Neural cell (in vitro differentiated cells): ENCODE data around the gene SLC23A3. TPM values are rescaled to one million over a fixed set of nuclear protein-coding genes. Genes with fewer than 3 reads are reported as not detected.

Source experiments
- H2AFZ ChIP-seq: fragments of 200-600, 300-800 bp; sonication (generic), shearing (Covaris generic); 2 replicates; pipeline ENCODE4 v1.6.0; 2014; ENCODE audit warnings: low read depth, mild to moderate bottlenecking, antibody characterized with exemption, low read length, moderate library complexity
- H3F3A ChIP-seq: fragments of 200-600 bp; shearing (Covaris generic); 2 replicates; pipeline ENCODE4 v1.6.1; 2016; ENCODE audit warnings: mild to moderate bottlenecking, moderate library complexity, mixed read lengths, antibody characterized with exemption, low read length; ENCODE audit not compliant: insufficient read depth, poor library complexity, severe bottlenecking
- H3K27ac ChIP-seq: fragments of 200-600, 300-800 bp; sonication (generic), shearing (Covaris generic); 2 replicates; pipeline ENCODE4 v1.5.1; 2014; ENCODE audit warnings: mild to moderate bottlenecking, low read length, moderate library complexity
- H3K27me3 ChIP-seq: fragments of 300-800, 200-600 bp; sonication (generic), shearing (Covaris generic); 2 replicates; pipeline ENCODE4 v1.6.0; 2014; ENCODE audit warnings: mild to moderate bottlenecking, low read depth, low read length, moderate library complexity; ENCODE audit not compliant: insufficient read depth
- H3K36me3 ChIP-seq: fragments of 300-800, 200-600 bp; sonication (generic), shearing (Covaris generic); 2 replicates; pipeline ENCODE4 v1.5.1; 2014; ENCODE audit warnings: mild to moderate bottlenecking, antibody characterized with exemption, low read length, moderate library complexity; ENCODE audit not compliant: insufficient read depth
- H3K4me2 ChIP-seq: fragments of 300-800, 200-600 bp; sonication (generic), shearing (Covaris generic); 2 replicates; pipeline ENCODE4 v1.6.0; 2014; ENCODE audit warnings: mild to moderate bottlenecking, low read length
- H3K4me3 ChIP-seq: fragments of 300-800, 200-600 bp; sonication (generic), shearing (Covaris generic); 2 replicates; pipeline ENCODE4 v1.5.1; 2014; ENCODE audit warnings: mild to moderate bottlenecking, low read length, moderate library complexity
- H3K79me2 ChIP-seq: fragments of 200-600 bp; shearing (Covaris generic); replicated peaks from 2 replicates; pipeline ENCODE4 v1.6.0; 2014; ENCODE audit warnings: mild to moderate bottlenecking, low read length, moderate library complexity; ENCODE audit not compliant: insufficient read depth
- H3K9ac ChIP-seq: fragments of 300-800, 200-600 bp; sonication (generic), shearing (Covaris generic); 2 replicates; pipeline ENCODE4 v1.6.1; 2016; ENCODE audit warnings: mild to moderate bottlenecking, low read length, mixed read lengths
- H3K9me2 ChIP-seq: fragments of 200-600 bp; shearing (Covaris generic); 2 replicates; pipeline ENCODE4 v1.6.1; 2016; ENCODE audit warnings: mild to moderate bottlenecking, low read length, mixed read lengths; ENCODE audit not compliant: insufficient read depth
- H3K9me3 ChIP-seq: fragments of 200-600, 300-800 bp; sonication (generic), shearing (Covaris generic); 2 replicates; pipeline ENCODE4 v1.6.1; 2016; ENCODE audit warnings: mild to moderate bottlenecking, mixed run types, low read length, moderate library complexity, mixed read lengths
- H4K20me1 ChIP-seq: fragments of 200-600 bp; shearing (Covaris generic); 2 replicates; pipeline ENCODE4 v1.6.1; 2016; ENCODE audit warnings: mild to moderate bottlenecking, mixed run types; ENCODE audit not compliant: insufficient read depth
- CTCF ChIP-seq: fragments of 450-650 bp; IDR thresholded peaks from 2 replicates; pipeline ENCODE4 v1.5.1; 2014; ENCODE audit warnings: antibody characterized with exemption, mild to moderate bottlenecking, moderate library complexity; ENCODE audit not compliant: poor library complexity, severe bottlenecking
- EP300 ChIP-seq: fragments of 450-650 bp; conservative IDR thresholded peaks from 2 replicates; pipeline ENCODE4 v1.6.1; 2014; ENCODE audit warnings: antibody characterized with exemption, mild to moderate bottlenecking, moderate library complexity; ENCODE audit not compliant: poor library complexity, severe bottlenecking
- EZH2 ChIP-seq: fragments of 200-600, 300-800 bp; shearing (Covaris generic), sonication (generic); IDR thresholded peaks from 2 replicates; pipeline ENCODE4 v1.6.1; 2014; ENCODE audit warnings: antibody characterized with exemption, low read length, borderline replicate concordance, mild to moderate bottlenecking; ENCODE audit not compliant: insufficient read depth, poor library complexity, severe bottlenecking
- MXI1 ChIP-seq: fragments of 450-650 bp; conservative IDR thresholded peaks from 2 replicates; pipeline ENCODE4 v1.6.1; 2014; ENCODE audit warnings: antibody characterized with exemption, mild to moderate bottlenecking; ENCODE audit not compliant: poor library complexity, severe bottlenecking
- POLR2AphosphoS5 ChIP-seq: IDR thresholded peaks from 2 replicates; pipeline ENCODE4 v1.6.1; 2012
- RAD21 ChIP-seq: fragments of 450-650 bp; conservative IDR thresholded peaks from 2 replicates; pipeline ENCODE4 v1.6.1; 2014; ENCODE audit warnings: antibody characterized with exemption, mild to moderate bottlenecking, moderate library complexity
- REST ChIP-seq: IDR thresholded peaks from 2 replicates; pipeline ENCODE4 v1.6.1; 2012; ENCODE audit warnings: borderline replicate concordance
- SMC3 ChIP-seq: fragments of 450-650 bp; conservative IDR thresholded peaks from 2 replicates; pipeline ENCODE4 v1.6.1; 2014; ENCODE audit warnings: antibody characterized with exemption, mild to moderate bottlenecking, moderate library complexity; ENCODE audit not compliant: poor library complexity
- TAF1 ChIP-seq: IDR thresholded peaks from 2 replicates; pipeline ENCODE4 v1.6.1; 2012; ENCODE audit warnings: low read depth
- polyA plus RNA-seq: library from polyadenylated mRNA; depleted of rRNA; stranded (reverse); fragments of >200 nt; gene quantifications from 2 replicates; pipeline ENCODE4 v1.2.3, GENCODE V29; 2014

SLC23A3 gene
- polyA plus RNA-seq, 1 donor from 2014 or later: 0.28 TPM

GRCh38 chr2:219178377-219179175 lies 8.7 kb upstream of the SLC23A3 start:
- Histone ChIP-seq H3K9ac (peak overlapping the region; percentile 90), H3K9me2 (no peaks in the 10 kb centered on the region), H3K27ac (peak overlapping the region; percentile 77), H3K79me2 (peaks cover 18% of the 10 kb centered on the region), H2AFZ (peak overlapping the region; percentile 37), H3K36me3 (peaks cover 6% of the 10 kb centered on the region), H3K4me3 (peak overlapping the region; percentile 96), H3K4me2 (peak overlapping the region; percentile 100), H4K20me1 (no peaks in the 10 kb centered on the region), H3K27me3 (no peaks in the 10 kb centered on the region), H3K9me3 (no peaks in the 10 kb centered on the region), H3F3A (peaks cover 3% of the 10 kb centered on the region)
- TF ChIP-seq TAF1 (no peak), MXI1 (peak; percentile 62), EZH2 (no peak), RAD21 (no peak)

DNA sequence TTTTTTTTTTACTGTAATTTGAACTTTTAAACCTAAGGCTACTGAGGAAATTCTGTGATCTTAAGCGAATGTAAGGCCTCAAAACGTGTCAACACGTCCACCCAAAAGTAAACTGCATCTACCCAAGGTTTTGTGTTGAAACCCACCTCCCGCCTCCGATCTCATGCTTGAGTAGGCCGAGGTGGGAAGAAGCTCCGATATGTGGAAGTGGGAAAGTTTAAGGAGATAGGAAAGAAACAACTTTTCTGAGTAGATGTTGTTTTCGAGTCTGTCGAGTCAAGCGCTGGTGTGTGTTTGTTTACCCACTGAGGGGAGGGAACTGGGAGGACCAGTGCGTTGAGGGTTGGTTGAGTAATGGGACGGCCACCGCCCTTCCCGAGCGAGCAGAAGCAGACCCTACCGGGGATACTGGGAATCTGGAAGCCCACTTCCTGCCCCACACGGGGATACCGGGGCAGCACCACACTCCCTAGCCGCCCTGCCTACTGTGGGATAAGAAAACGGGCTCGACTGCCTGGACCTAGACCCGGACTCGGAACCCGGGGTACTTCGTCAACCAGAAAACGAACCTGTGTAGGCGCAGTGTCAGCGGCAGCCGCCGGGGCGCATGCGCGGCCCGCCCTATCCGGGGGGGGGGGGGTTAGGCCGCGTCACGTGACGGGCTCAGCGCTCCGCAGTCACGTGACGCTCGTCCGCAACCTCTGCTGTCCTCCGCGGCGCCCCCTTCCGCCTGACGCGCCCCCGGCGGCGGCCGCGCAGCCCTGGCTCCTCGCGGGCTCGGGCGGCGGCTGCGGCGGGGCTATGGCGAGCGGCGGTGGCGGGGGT lies 7.9 kb upstream of the SLC23A3 start, which contains the start of gene RETREG2:
TSS of gene RETREG2 (plus strand) at position 724 of the 825 bp plus-strand sequence. CDS start at position 802, 78 bp downstream.
- no peaks in the 10 kb centered on the region for H4K20me1 ChIP-seq
- H3K9ac ChIP-seq: peak within 1 kb of the TSS; percentile 90
- H3F3A ChIP-seq: peaks cover 3% of the 10 kb centered on the region
- peaks cover 18% of the 10 kb centered on the region for H3K79me2 ChIP-seq
- peak within 1 kb of the TSS; percentile 96 for H3K4me3 ChIP-seq
- TF ChIP-seq SMC3 (peak; percentile 39), TAF1 (no peak), EP300 (peak; percentile 40), POLR2AphosphoS5 (peak; percentile 83), CTCF (peak; percentile 65)
- no peaks in the 10 kb centered on the region for H3K9me3 ChIP-seq
- H2AFZ ChIP-seq: peak within 1 kb of the TSS; percentile 71
- peaks cover 6% of the 10 kb centered on the region for H3K36me3 ChIP-seq
- peak within 1 kb of the TSS; percentile 81 for H3K27ac ChIP-seq
- H3K9me2 ChIP-seq: no peaks in the 10 kb centered on the region
- no peaks in the 10 kb centered on the region for H3K27me3 ChIP-seq
- peak within 1 kb of the TSS; percentile 100 for H3K4me2 ChIP-seq

DNA sequence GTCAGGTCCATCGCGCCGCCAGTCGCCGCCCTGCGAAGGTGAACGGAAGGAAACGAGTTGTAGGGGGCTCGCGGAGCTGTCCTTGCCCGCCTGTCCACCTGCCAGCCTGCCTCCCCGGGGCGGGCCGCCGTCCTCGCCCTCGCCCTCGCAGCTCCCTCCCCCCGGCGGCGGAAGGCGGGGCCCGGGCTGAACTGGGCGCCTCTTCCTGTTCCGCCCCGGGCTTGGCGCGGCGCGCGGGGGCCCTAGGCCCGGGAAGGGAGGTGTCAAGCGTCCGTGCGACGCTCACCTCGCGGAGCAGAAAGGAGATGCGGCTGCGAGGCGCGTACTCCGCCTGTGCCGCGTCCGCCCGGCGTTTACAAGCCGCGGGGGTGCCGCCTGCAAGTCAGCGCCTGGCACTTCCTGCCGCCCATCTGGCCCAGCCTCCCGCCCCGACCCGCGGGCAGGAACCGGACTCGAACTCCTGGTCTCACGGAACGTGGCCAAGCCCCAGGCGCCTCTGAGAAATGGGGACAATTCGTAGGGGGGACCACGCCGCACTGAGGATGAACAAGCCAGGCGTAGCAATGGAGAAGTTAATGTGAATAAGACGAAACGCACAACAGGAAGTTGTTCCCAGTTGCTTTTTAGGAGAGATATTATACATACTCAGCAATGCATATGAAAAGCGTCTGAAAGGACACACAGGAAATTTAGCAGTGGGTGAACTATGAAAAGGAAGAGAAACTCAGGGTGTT lies 7.2 kb upstream of the SLC23A3 start, which contains the start of gene CNPPD1:
TSS of gene CNPPD1 (minus strand) at position 108 of the 734 bp plus-strand sequence. CDS start at position 11, 97 bp downstream.
- Histone ChIP-seq H3K9me3 (no peaks in the 10 kb centered on the region), H2AFZ (peak within 1 kb of the TSS; percentile 71), H3F3A (peaks cover 3% of the 10 kb centered on the region), H3K9me2 (no peaks in the 10 kb centered on the region), H4K20me1 (no peaks in the 10 kb centered on the region), H3K4me3 (peak within 1 kb of the TSS; percentile 96), H3K27ac (peak within 1 kb of the TSS; percentile 81), H3K27me3 (no peaks in the 10 kb centered on the region), H3K79me2 (peaks cover 18% of the 10 kb centered on the region), H3K4me2 (peak within 1 kb of the TSS; percentile 98), H3K9ac (peak within 1 kb of the TSS; percentile 90), H3K36me3 (peaks cover 6% of the 10 kb centered on the region)
- TF ChIP-seq EP300 (peak; percentile 27), SMC3 (no peak), RAD21 (peak; percentile 18), CTCF (no peak), TAF1 (no peak), REST (no peak), EZH2 (no peak), MXI1 (peak; percentile 68), POLR2AphosphoS5 (peak; percentile 49)
